Stimulated activated CD8-positive, alpha-beta memory T cell treated with anti-CD3 and anti-CD28 coated beads, Interleukin-15, amount 100 ng/mL, for 4 hours (primary cell): Measurements from ENCODE around the gene PLAA.
"Not testable (repeated sequence)": the region's sequence is repeated elsewhere in the genome, so short reads cannot be mapped to it uniquely, and the experiment has no call there.

Experiments
- DNase-seq, 2 donors: peaks; one replicate each; pipeline ENCODE4 v3.0.0-alpha.2; 2020; ENCODE audit warnings: low read depth in 2 of 2

Gene PLAA

GRCh38 chr9:26935847-26936246, 11.2 kb downstream of the PLAA start:
- no peak for DNase-seq

DNA sequence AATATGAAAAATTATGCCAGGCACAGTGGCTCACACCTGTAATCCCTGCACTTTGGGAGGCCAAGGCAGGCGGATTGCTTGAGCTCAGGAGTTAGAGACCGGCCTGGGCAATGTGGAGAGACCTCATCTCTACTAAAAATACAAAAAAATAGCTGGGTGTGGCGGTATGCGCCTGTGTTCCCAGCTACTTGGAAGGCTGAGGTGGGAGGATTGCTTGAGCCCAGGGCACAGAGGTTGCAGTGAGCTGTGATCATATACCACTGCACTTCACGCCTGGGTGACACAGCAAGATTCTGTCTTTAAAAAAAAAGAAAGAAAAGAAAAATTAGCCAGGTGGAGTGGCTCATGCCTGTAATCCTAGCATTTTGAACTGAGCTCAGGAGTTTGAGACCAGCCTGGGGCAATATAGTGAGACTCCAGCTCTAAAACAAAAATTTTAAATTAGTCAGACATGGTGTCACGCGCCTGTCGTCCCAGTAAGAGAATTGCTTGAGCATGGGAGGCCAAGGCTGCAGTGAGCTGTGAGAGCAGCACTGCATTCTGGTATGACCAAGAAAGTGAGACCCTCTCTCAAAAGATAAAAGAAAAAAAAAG, 18.0 kb downstream of the PLAA start:
- no peak for DNase-seq

DNA sequence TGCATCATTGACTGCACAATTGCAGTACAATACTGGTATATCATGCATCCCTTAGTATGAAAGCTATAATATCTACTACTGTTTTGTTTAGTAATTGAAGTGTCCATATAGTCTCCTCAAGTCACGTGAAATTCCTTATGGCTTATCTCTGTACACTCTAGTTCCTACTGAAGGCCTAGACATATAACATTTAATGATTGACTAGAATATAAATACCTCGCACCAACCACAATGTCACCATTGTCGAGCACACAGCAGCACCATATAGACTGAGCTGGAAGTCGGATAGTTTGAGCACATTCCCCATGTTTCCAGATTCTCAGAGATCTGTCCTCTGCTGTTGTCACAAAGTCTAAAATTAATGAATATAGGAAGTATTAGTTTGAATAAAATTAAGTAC, 21.4 kb downstream of the PLAA start:
- no peak for DNase-seq

DNA sequence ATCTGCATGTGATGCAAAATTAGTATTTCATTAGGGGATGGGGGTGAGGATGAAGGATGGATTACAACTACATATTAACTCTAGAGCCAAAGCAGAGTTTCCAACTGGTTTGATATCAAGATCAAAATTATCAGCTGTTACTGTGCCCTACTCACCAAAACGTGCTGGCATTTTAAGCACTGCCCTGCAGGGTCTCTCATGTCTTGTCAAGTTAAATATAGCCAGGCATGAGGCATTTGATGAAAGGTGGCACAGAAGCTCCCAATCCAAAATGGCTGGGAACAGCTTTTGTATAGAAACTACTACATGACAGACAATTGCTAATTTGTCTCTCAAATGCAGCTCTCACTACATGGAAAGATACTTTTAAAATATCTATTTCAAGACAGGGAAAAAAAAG, 27.3 kb downstream of the PLAA start:
- DNase-seq, result no peak

GRCh38 chr9:26913138-26913668, 33.8 kb downstream of the PLAA start:
- no peak for DNase-seq

GRCh38 chr9:26904671-26905070, 42.4 kb downstream of the PLAA start:
- no peak for DNase-seq

DNA sequence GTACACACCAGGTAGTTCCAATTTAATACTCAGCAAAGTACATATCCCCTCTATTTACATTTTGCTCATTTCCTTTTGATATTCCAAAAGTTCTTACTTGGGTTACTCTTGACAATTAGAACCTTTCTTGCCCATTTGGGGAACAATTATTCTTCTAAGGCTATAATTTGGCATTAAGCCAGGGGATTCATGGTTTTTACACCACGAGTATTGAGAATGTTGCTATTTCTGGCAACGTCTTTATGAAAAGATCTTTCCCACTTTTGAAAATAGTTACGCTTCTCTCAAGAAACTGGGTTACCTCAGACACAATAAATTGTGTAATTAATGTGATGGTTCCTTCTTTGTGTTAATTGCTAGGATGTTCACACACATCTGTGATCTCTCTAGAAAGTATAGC, 43.0 kb downstream of the PLAA start:
- DNase-seq, result no peak

DNA sequence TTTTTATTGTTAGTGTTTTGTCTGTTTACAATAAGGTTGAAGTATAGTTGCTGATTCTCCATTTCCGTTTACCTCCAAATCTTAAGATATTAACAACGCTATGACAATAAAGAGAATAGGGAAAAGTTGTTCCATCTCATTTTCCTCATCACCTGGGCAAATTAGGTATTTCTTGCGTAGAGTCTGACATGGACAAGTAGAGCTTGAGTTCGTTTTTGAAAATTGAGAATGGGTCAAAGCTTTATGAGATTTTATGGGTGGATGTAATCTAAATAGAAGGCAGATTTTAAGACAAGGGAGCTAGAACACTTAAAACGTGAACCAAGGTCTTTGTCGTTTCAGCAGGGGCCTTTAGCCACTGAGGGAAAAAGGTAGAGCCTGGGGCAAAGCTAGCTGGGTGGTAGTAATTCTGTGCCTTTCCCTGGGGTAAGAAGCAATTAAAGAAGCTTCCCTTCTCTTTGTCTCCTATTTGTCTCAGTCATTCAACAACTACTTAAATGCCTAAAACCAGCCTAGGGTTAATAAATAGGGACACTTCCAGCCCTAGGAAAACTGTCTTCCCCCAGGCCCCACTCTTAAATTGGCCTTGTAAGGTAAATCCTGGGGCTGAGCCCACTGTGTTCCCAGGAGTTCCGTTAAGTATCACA, 53.9 kb downstream of the PLAA start:
- no peak for DNase-seq

DNA sequence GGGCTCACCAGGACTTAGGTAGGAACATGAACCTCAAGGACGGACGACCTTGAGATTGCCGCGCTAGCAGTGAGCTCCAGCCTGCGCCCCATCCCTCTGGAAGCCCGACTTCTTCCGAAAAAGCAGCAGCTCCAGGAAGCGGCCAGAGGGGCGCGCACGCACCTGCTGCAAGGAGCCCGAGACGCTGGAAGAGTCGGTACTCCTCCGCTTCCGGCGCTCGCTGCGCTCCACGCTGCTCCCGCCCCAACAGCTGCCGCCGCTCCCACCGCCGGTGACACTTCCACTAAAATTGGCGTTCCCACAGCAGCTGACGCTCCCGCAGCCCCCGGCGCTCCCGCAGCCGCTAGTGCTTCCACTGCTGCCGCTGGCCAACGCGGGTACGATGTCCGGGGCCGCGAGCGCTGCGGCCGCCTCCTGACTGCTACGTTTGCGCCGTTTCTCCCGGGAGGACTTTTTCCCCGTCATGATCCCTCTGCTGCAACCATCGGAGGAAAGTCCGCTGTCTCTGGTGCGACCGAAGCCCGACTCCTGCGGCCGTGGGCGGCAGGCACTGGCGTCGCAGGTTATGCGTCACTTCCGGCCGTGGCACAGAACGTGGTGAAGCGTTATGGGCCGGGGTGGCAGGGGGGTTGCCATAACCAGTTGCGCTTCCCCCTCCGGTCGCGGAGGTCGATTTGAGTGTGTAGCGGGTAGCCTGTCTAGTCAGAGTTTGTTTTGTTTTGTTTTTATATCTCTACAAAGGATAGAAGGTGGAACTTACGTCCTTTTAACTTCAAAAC, 54.6 kb downstream of the PLAA start, which contains the start of gene CAAP1:
CAAP1 (minus strand) TSS at position 552 of the 779 bp plus-strand sequence; CDS start at position 465, 87 bp downstream.
- DNase-seq, result peak; percentile 87 to 91

- DNase-seq, result no peak
Measured at GRCh38 chr9:26891726-26892125, 55.3 kb downstream of the PLAA start.

GRCh38 chr9:26888271-26888670, 58.8 kb downstream of the PLAA start:
- no peak for DNase-seq

GRCh38 chr9:26882154-26882553, 64.9 kb downstream of the PLAA start:
- DNase-seq, result no peak

GRCh38 chr9:26880262-26880661, 66.8 kb downstream of the PLAA start:
- DNase-seq, result no peak

GRCh38 chr9:26875155-26875554, 71.9 kb downstream of the PLAA start:
- DNase-seq, result not testable (repeated sequence)

DNA sequence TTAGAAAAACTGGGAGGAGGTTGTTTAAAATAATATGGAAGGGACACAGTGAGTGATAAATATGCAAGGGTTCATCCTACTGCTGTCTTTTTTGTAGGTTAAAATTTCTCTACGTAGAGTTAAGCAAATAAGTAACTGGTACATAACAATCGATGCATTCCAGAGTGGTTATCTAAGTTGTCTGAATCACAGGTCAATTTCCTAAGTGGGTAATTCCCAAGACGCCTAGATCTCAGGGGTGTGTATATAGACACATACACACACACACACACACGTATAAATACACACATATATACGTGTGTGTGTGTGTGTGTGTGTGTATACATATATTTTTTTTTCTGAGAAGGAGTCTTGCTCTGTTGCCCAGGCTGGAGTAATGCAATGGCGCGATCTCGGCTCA, 76.8 kb downstream of the PLAA start:
- no peak for DNase-seq

DNA sequence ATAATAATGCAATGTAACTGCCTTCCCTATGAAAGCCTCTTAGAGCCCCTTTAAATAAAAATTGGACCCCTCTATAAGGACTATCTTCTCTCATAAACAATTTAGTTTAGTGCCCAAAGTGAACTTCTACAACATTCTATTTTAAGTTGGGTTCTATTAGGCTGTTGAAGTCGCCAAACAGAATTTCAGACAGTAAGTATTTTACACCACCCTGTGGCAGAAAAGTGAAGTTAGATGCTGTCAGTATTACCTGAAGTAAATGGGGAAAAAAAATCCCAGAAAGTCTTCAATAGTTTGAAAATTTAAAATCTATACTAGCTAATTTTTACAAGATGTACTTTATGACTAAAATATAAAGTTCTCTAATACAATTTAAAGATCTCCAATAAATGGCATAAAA, 84.0 kb downstream of the PLAA start:
- DNase-seq, result no peak

DNA sequence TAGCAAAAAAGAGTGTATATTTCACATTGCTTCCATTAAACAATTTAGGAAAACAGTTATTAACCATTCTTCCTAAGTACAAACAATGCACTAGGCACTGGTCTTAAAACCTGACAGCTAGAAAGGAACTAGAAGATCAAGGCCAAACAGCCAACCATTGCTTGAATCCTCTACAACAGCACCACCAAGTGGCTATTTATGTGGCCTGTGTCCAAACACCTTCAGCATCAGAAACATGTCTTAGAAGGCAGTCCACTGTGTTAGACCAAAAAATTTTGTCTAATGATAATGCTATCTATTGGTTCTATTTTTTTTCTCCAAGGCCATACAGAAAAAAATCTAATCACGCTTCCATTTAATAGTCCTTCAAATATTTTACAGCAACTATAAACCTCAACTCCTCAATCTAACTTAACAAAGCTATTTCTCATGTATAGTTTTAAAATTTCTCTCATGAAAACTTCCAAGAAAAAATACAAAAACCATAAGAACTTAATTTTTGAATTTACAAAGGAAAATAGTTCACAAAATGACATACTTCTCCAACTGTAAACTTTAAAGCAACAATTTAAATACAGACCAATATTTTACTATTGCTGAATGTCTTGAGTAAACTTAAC, 90.5 kb downstream of the PLAA start:
- no peak for DNase-seq
